ENCODE data around the gene LGSN. TPM values are rescaled to one million over a fixed set of nuclear protein-coding genes. Genes with fewer than 3 reads are reported as not detected.

LGSN gene
- total RNA-seq, 1 experiment from 2014 or later, result 0.30 TPM

DNA sequence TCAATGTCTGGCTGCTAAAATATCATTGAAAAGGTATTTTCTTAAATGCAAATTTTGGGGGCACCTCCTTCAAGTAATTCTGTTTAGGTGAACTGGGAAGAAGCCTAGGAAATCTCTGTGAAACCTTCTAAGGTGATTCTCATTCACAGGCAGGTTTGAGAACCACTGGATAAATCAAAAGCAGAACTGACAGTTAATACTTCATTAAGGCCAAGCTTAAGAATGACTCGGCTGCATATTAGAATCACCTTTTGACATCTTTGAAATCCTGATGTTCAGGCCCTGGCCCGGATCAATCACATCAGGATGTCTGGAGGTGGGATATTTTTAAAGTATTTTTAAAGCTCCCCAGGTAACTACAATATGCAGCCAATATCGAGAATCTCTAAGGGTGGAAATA, 58.0 kb downstream of the LGSN start:
- no peak overlapping the region for H3K27ac ChIP-seq (ENCODE audit: low read depth, low read length)
- no peaks in the 10 kb centered on the region for H3K4me1 ChIP-seq (ENCODE audit: control insufficient read depth in 1 of 2, insufficient read depth in 2 of 2, low read length in 2 of 2)
- TF ChIP-seq YY1 (IDR thresholded peaks at IDR 0.05; ENCODE audit: extremely low read depth, insufficient replicate concordance, low read depth, low read length), result no peak
- TF ChIP-seq JUND (IDR thresholded peaks at IDR 0.05), result no peak
- TF ChIP-seq ZBTB33 (IDR thresholded peaks at IDR 0.05; ENCODE audit: extremely low read depth, insufficient replicate concordance, low read length), result no peak
- TF ChIP-seq ATF3 (IDR thresholded peaks at IDR 0.05), result no peak
- TF ChIP-seq POLR2A (IDR thresholded peaks at IDR 0.05; ENCODE audit: borderline replicate concordance, extremely low read depth, insufficient read depth, insufficient read length), result no peak
- no peak for TF ChIP-seq EGR1 (IDR thresholded peaks at IDR 0.05; ENCODE audit: low read depth)
- no peak for TF ChIP-seq CBX3 (IDR thresholded peaks at IDR 0.05; ENCODE audit: low read depth)
- TF ChIP-seq, protein P1, sequence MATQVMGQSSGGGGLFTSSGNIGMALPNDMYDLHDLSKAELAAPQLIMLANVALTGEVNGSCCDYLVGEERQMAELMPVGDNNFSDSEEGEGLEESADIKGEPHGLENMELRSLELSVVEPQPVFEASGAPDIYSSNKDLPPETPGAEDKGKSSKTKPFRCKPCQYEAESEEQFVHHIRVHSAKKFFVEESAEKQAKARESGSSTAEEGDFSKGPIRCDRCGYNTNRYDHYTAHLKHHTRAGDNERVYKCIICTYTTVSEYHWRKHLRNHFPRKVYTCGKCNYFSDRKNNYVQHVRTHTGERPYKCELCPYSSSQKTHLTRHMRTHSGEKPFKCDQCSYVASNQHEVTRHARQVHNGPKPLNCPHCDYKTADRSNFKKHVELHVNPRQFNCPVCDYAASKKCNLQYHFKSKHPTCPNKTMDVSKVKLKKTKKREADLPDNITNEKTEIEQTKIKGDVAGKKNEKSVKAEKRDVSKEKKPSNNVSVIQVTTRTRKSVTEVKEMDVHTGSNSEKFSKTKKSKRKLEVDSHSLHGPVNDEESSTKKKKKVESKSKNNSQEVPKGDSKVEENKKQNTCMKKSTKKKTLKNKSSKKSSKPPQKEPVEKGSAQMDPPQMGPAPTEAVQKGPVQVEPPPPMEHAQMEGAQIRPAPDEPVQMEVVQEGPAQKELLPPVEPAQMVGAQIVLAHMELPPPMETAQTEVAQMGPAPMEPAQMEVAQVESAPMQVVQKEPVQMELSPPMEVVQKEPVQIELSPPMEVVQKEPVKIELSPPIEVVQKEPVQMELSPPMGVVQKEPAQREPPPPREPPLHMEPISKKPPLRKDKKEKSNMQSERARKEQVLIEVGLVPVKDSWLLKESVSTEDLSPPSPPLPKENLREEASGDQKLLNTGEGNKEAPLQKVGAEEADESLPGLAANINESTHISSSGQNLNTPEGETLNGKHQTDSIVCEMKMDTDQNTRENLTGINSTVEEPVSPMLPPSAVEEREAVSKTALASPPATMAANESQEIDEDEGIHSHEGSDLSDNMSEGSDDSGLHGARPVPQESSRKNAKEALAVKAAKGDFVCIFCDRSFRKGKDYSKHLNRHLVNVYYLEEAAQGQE (IDR thresholded peaks at IDR 0.05; ENCODE audit: low read depth), result no peak
- no peak for TF ChIP-seq FOSL1 (IDR thresholded peaks at IDR 0.05; ENCODE audit: low read depth)
- no peak for TF ChIP-seq EZH2phosphoT487 (IDR thresholded peaks at IDR 0.05; ENCODE audit: borderline replicate concordance)
- no peak for TF ChIP-seq CEBPB (IDR thresholded peaks at IDR 0.05; ENCODE audit: low read depth)
- TF ChIP-seq SRF (IDR thresholded peaks at IDR 0.05; ENCODE audit: low read depth), result no peak
- no peak for TF ChIP-seq SP1 (IDR thresholded peaks at IDR 0.05; ENCODE audit: low read depth)
- no peak overlapping the region for H2AFZ ChIP-seq (ENCODE audit: low read depth, low read length, poor library complexity, severe bottlenecking)
- no peak for DNase-seq (ENCODE audit: low read depth, low spot score)
- POLR2A ChIA-PET, result no interaction called here
- H3K79me2 ChIP-seq (ENCODE audit: insufficient read depth, low read length), result no peaks in the 10 kb centered on the region
- H3K36me3 ChIP-seq (ENCODE audit: control insufficient read depth in 1 of 2, insufficient read depth in 2 of 2, low read length in 2 of 2), result no peaks in the 10 kb centered on the region
- RAD21 ChIA-PET (ENCODE audit: low non-redundant PET in 1 of 2, low total read pairs in 2 of 2, uncharacterized antibody in 2 of 2, unreplicated experiment in 2 of 2), result no interaction called here
- BruUV-seq (replicated peaks), result no TSS peak
- H3K9me2 ChIP-seq (ENCODE audit: insufficient read depth), result no peaks in the 10 kb centered on the region
- intact Hi-C loops (cut with micrococcal nuclease), result no loop called here
- no peak overlapping the region for H3K4me3 ChIP-seq (replicated peaks in 1 of 2; ENCODE audit: low read depth in 1 of 2, low read length in 2 of 2)
- H4K20me1 ChIP-seq (ENCODE audit: insufficient read depth), result no peaks in the 10 kb centered on the region
- no peaks in the 10 kb centered on the region for H3K27me3 ChIP-seq (ENCODE audit: insufficient read depth, low read length)
- CTCF ChIA-PET, result interaction anchor here (1.1 kb wide), 1 partner anchor 10 kb away, joined by 5 read pairs; no protein-coding TSS in a partner anchor
- ATAC-seq, result no peak
- no peak overlapping the region for H3K9ac ChIP-seq (ENCODE audit: low read length)
- H3K9me3 ChIP-seq (ENCODE audit: control insufficient read depth in 1 of 2, insufficient read depth in 1 of 2, low read depth in 1 of 2, low read length in 2 of 2), result no peaks in the 10 kb centered on the region
- no peak overlapping the region for H3K4me2 ChIP-seq (ENCODE audit: low read length)

Measured in HCT116 (cell line).